Motor neuron (in vitro differentiated cells): Measurements from ENCODE around the gene ZNF829. TPM values are rescaled to one million over a fixed set of nuclear protein-coding genes. Genes with fewer than 3 reads are reported as not detected.

Experiments
- ATAC-seq, 8 experiments: fragments of 200-7000 bp; cut with Tn5 transposase; replicated peaks in 6 of 8; 2 replicates each; pipeline ENCODE4 v1.8.0; 2021; ENCODE audit warnings: mild to moderate bottlenecking in 8 of 8, moderate library complexity in 8 of 8
- H3K27ac ChIP-seq, 2 donors: fragments of 250-450 bp; sonication (Bioruptor Pico); 2 replicates each; pipeline ENCODE4 v1.9.0; 2021; ENCODE audit warnings: antibody characterized with exemption in 2 of 2, mild to moderate bottlenecking in 2 of 2, moderate library complexity in 1 of 2
- H3K4me1 ChIP-seq, 2 donors: fragments of 250-450 bp; sonication (Bioruptor Pico); replicated peaks in 1 of 2; 2 replicates each; pipeline ENCODE4 v1.6.1; 2021; ENCODE audit warnings: antibody characterized with exemption in 2 of 2, mild to moderate bottlenecking in 2 of 2, moderate library complexity in 1 of 2
- H3K4me3 ChIP-seq, 5 donors: fragments of 250-450 bp; sonication (Bioruptor Pico); 2 replicates each; pipeline ENCODE4 v1.9.0; 2021; ENCODE audit warnings: antibody characterized with exemption in 5 of 5, mild to moderate bottlenecking in 5 of 5, moderate library complexity in 4 of 5
- WGBS, 10 experiments: fragments of 450-650 bp; shearing (Covaris generic); methylation state at CpG; one replicate each; pipeline ENCODE4 v1.0.0; 2022; 5-methylcytosine and 5-hydroxymethylcytosine counted together
- in situ Hi-C, 9 experiments: fragments of 400-800 bp; cut with MboI; loops; one replicate each; pipeline ENCODE4 v1.15.0; 2021; ENCODE audit warnings: low sequenced_read_pairs in 9 of 9, low pct_unique_long_range_greater_than_20kb in 2 of 9; ENCODE audit not compliant: unreplicated experiment in 9 of 9
- total RNA-seq, 8 experiments: library from RNA; unstranded; fragments of 300-600 nt; gene quantifications; 2 replicates each; pipeline versions ENCODE4 v1.2.3 to v1.2.4, GENCODE V29; 2022

ZNF829 gene
- total RNA-seq: 1 to 10 TPM in 5 of 8 experiments, under 1 TPM in 3; 0.40 to 4.7 (median 1.2) TPM

- no peaks in the 10 kb centered on the region for H3K4me1 ChIP-seq
- 0 to 92% (median 24%) methylated on average over 2 to 14 of the region's 57 CpGs; no CpG with 5 or more reads in 2 of the 10 experiments for WGBS, 10 experiments
- peak within 1 kb of the TSS; percentile 84 to 91 for H3K27ac ChIP-seq
- ATAC-seq: peak; percentile 40 to 97 (median 96)
- in situ Hi-C loops: no loop called here
- peak within 1 kb of the TSS; percentile 26 to 98 (median 45) for H3K4me3 ChIP-seq
Measured at GRCh38 chr19:36915992-36916830, at the start of gene ZNF829, which contains the start of gene ZNF568. Gene ZNF829 (minus strand): TSS chr19:36916291. CDS start chr19:36915167, 1,124 bp downstream. Gene ZNF568 (plus strand): TSS chr19:36916332. CDS start chr19:36922771, 6,439 bp downstream.

DNA sequence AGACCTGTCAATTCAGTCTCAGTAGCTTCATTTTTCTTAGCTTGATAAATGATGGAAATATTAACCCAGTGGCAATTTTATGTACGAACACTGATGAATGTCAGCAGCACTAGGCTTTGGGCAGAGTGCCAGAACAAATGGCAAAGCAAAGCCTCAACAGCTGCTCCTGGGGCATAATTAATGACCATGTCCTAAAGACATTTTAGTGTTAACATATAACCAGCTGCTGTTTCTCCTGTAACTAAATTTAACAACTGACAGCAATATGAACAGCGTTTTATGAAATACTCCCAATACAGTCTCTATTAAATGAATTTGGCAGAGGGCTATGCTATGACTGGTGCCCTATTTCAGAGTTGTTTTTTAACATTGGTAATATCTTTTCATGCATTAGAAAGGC, 47.2 kb upstream of the ZNF829 start:
- no peak overlapping the region for H3K27ac ChIP-seq

GRCh38 chr19:36962346-36962745, 46.3 kb upstream of the ZNF829 start:
- Histone ChIP-seq H3K4me1 (no peaks in the 10 kb centered on the region), H3K4me3 (no peak overlapping the region), H3K27ac (no peak overlapping the region)
- no peak for ATAC-seq
- WGBS, 10 experiments: 20 to 71% (median 52%) methylated on average over 1 to 6 of the region's 6 CpGs
- in situ Hi-C loops: no loop called here

More for the DNA sequence above, 47.2 kb upstream of the ZNF829 start:
- Histone ChIP-seq H3K4me1 (no peaks in the 10 kb centered on the region), H3K4me3 (no peak overlapping the region)
- ATAC-seq: no peak
- WGBS, 10 experiments: 0 to 73% (median 33%) methylated on average over 1 to 2 of the region's 2 CpGs; no CpG with 5 or more reads in 1 of the 10 experiments
- in situ Hi-C loops: no loop called here

- Histone ChIP-seq H3K27ac (no peak overlapping the region), H3K4me3 (no peak overlapping the region), H3K4me1 (no peaks in the 10 kb centered on the region)
- no peak for ATAC-seq
- in situ Hi-C loops: no loop called here
- WGBS, 10 experiments: 80 to 100% (median 89%) methylated on average over 1 to 5 of the region's 5 CpGs
Measured at GRCh38 chr19:36950335-36951119, 34.4 kb upstream of the ZNF829 start.

- no peak for ATAC-seq
- H3K27ac ChIP-seq: no peak overlapping the region
- in situ Hi-C loops: no loop called here
- no peaks in the 10 kb centered on the region for H3K4me1 ChIP-seq
- no peak overlapping the region for H3K4me3 ChIP-seq
Measured at GRCh38 chr19:36939153-36939552, 23.1 kb upstream of the ZNF829 start.

DNA sequence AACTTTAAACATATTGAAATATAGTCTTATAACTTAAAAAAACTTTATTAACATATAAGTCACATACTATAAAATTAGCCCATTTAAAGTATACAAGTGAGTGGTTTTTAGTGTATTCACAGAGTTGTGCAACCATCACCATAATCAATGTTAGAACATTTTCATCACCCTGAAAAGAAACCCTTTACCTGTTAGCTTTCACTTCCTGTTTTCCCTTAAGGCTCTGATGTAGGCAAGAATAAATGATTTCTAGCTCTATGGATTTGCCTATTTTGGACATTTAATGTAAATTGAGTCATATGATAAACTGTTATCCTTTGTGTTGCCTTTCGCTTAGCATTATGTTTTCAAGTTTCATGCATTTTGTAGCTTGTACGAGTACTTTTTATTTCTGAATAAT, 15.6 kb upstream of the ZNF829 start:
- H3K27ac ChIP-seq: no peak overlapping the region
- no peak overlapping the region for H3K4me3 ChIP-seq
- in situ Hi-C loops: no loop called here
- 79 to 100% (median 90%) methylated on average over 2 of the region's 2 CpGs for WGBS, 10 experiments
- ATAC-seq: no peak
- no peaks in the 10 kb centered on the region for H3K4me1 ChIP-seq

- WGBS, 10 experiments: 23 to 97% (median 89%) methylated on average over 1 to 9 of the region's 9 CpGs
Measured at GRCh38 chr19:36918090-36918489, 2.0 kb upstream of the ZNF829 start.

GRCh38 chr19:36916991-36917390, 900 bp upstream of the ZNF829 start:
- ATAC-seq: peak in 2 of 8 experiments; percentile 9
- Histone ChIP-seq H3K4me1 (no peaks in the 10 kb centered on the region), H3K27ac (no peak overlapping the region), H3K4me3 (peak overlapping the region; percentile 26 to 98 (median 45))
- in situ Hi-C loops: no loop called here
- WGBS, 10 experiments: 0 to 91% (median 62%) methylated on average over 1 to 6 of the region's 7 CpGs

More at GRCh38 chr19:36918090-36918489, 2.0 kb upstream of the ZNF829 start:
- in situ Hi-C loops: no loop called here
- Histone ChIP-seq H3K4me3 (no peak overlapping the region), H3K27ac (no peak overlapping the region), H3K4me1 (no peaks in the 10 kb centered on the region)
- no peak for ATAC-seq

GRCh38 chr19:36898422-36898821, 17.7 kb downstream of the ZNF829 start:
- no peak for ATAC-seq
- H3K27ac ChIP-seq: no peak overlapping the region
- in situ Hi-C loops: no loop called here
- H3K4me1 ChIP-seq: no peaks in the 10 kb centered on the region
- H3K4me3 ChIP-seq: no peak overlapping the region
- WGBS, 10 experiments: 63 to 100% (median 79%) methylated on average over 1 to 4 of the region's 4 CpGs

DNA sequence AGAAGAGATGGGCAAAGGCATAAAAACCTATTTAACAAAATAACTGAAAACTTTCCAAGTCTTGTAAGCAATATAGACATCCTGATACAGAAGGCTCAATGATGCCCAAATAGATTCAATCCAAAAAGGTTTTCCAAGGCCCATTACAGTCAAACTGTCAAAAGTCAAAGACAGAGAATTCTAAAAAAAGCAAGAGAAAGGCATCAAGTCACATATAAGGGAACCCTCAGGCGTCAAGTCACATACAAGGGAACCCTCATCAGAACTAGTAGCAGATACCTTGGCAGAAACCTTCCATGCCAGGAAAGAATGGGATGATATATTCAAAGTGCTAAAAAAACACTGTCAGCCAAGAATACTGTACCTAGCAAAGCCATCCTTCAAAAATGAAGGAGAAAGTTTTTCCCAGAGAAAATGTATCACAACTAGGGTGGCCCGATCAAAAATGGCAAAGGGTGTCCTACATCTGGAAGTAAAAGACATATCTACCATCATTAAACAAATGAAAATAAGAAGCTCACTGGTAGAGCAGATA, 21.2 kb downstream of the ZNF829 start:
- no peaks in the 10 kb centered on the region for H3K4me1 ChIP-seq
- WGBS, 10 experiments: 69 to 100% (median 89%) methylated on average over 1 to 2 of the region's 2 CpGs; no CpG with 5 or more reads in 1 of the 10 experiments
- in situ Hi-C loops: no loop called here
- no peak for ATAC-seq
- H3K4me3 ChIP-seq: no peak overlapping the region
- H3K27ac ChIP-seq: no peak overlapping the region

DNA sequence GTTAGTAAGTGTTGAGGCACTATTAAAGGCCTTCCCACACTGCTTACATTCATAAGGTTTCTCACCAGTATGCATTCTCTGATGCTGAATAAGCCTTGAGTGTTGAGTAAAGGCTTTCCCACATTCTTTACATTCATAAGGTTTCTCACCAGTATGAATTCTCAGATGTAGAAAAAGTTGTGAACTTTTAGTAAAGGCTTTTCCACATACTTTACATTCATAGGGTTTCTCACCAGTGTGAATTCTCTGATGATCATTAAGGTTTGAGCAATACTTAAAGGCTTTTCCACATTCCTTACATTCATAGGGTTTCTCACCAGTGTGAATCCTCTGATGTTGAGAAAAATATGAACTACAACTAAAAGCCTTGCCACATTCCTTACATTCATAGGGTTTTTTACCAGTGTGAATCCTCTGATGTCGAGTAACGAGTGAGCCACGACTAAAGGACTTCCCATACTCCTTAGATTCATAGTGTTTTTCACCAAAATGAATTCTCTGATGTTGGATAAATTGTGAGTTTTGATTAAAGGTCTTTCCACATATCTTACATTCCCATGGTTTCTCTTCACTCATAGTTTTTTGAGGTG, 24.2 kb downstream of the ZNF829 start:
- H3K27ac ChIP-seq: no peak overlapping the region
- H3K4me1 ChIP-seq: no peaks in the 10 kb centered on the region
- H3K4me3 ChIP-seq: no peak overlapping the region
- WGBS, 10 experiments: 80 to 100% (median 90%) methylated on average over 1 to 3 of the region's 3 CpGs; no CpG with 5 or more reads in 3 of the 10 experiments
- no peak for ATAC-seq
- in situ Hi-C loops: no loop called here

DNA sequence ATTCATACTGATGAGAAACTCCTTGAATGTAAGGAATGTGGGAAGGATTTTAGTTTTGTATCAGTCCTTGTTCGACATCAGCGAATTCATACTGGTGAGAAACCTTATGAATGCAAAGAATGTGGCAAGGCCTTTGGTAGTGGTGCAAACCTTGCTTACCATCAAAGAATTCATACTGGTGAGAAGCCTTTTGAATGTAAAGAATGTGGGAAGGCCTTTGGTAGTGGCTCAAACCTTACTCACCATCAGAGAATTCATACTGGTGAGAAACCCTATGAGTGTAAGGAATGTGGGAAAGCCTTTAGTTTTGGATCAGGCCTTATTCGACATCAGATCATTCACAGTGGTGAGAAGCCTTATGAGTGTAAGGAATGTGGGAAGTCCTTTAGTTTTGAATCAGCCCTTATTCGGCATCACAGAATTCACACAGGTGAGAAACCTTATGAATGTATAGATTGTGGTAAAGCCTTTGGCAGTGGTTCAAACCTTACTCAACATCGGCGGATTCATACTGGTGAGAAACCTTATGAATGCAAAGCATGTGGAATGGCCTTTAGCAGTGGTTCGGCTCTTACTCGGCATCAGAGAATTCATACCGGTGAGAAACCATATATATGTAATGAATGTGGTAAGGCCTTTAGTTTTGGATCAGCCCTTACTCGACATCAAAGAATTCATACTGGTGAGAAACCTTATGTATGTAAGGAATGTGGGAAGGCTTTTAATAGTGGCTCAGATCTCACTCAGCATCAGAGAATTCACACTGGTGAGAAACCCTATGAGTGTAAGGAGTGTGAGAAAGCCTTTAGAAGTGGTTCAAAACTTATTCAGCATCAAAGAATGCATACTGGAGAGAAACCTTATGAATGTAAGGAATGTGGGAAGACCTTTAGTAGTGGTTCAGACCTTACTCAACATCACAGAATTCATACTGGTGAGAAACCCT, 38.8 kb downstream of the ZNF829 start:
- Histone ChIP-seq H3K27ac (no peak overlapping the region), H3K4me1 (no peaks in the 10 kb centered on the region), H3K4me3 (no peak overlapping the region)
- in situ Hi-C loops: no loop called here
- 78 to 100% (median 93%) methylated on average over 2 to 10 of the region's 10 CpGs for WGBS, 10 experiments
- no peak for ATAC-seq
